SW 1271 (cell line): ENCODE data around the gene OR51A4.
"Not testable (repeated sequence)": the region's sequence is repeated elsewhere in the genome, so short reads cannot be mapped to it uniquely, and the experiment has no call there.

Experiments used
- DNase-seq, 2 experiments: peaks; one replicate each; lab custom pipeline; 2025; lab: John Stamatoyannopoulos, UW

OR51A4 gene

GRCh38 chr11:4947505-4947904, at the start of gene OR51A4:
Gene OR51A4 (minus strand): TSS chr11:4947605. CDS start chr11:4947100, 505 bp downstream.
- DNase-seq = no peak

GRCh38 chr11:4994551-4994950, 47.1 kb upstream of the OR51A4 start, which contains the start of gene OR51L1:
Gene OR51L1 (plus strand): TSS chr11:4994851. CDS start chr11:4998983, 4,132 bp downstream.
- no peak for DNase-seq

GRCh38 chr11:4991060-4991459, 43.7 kb upstream of the OR51A4 start:
- no peak for DNase-seq

- DNase-seq = no peak
These were observed 36.4 kb upstream of the OR51A4 start for GRCh38 chr11:4983841-4984240.

- DNase-seq = no peak
These were observed 35.3 kb upstream of the OR51A4 start for GRCh38 chr11:4982678-4983077.

GRCh38 chr11:4979036-4979435, 31.6 kb upstream of the OR51A4 start:
- no peak for DNase-seq

- DNase-seq = no peak
These were observed 28.0 kb upstream of the OR51A4 start for GRCh38 chr11:4975436-4975835.

GRCh38 chr11:4962816-4963215, 15.4 kb upstream of the OR51A4 start:
- DNase-seq = no peak

GRCh38 chr11:4960877-4961276, 13.5 kb upstream of the OR51A4 start:
- no peak for DNase-seq

- DNase-seq = no peak
These were observed 10.0 kb upstream of the OR51A4 start for GRCh38 chr11:4957396-4957795.

- not testable (repeated sequence) for DNase-seq
These were observed 8.2 kb upstream of the OR51A4 start, which contains the start of gene OR51A2 for GRCh38 chr11:4955613-4956012. Gene OR51A2 (minus strand): TSS chr11:4955713. CDS start chr11:4955713, 0 bp downstream.

- no peak for DNase-seq
These were observed 10.7 kb downstream of the OR51A4 start for GRCh38 chr11:4936745-4937144.

- no peak for DNase-seq
These were observed 14.7 kb downstream of the OR51A4 start for GRCh38 chr11:4932751-4933150.

- no peak for DNase-seq
These were observed 20.8 kb downstream of the OR51A4 start for GRCh38 chr11:4926608-4927007.

- DNase-seq = no peak
These were observed 23.2 kb downstream of the OR51A4 start, which contains the start of gene OR51G1 for GRCh38 chr11:4924239-4924638. Gene OR51G1 (minus strand): TSS chr11:4924339. CDS start chr11:4924339, 0 bp downstream.

GRCh38 chr11:4922304-4922703, 25.1 kb downstream of the OR51A4 start:
- DNase-seq = no peak

- no peak for DNase-seq
These were observed 25.6 kb downstream of the OR51A4 start for GRCh38 chr11:4921796-4922195.

- DNase-seq = no peak
These were observed 28.2 kb downstream of the OR51A4 start, which contains the start of gene OR51G2 for GRCh38 chr11:4919250-4919649. Gene OR51G2 (minus strand): TSS chr11:4919350. CDS start chr11:4915663, 3,687 bp downstream.

GRCh38 chr11:4916581-4916980, 30.8 kb downstream of the OR51A4 start:
- no peak for DNase-seq

- no peak for DNase-seq
These were observed 43.9 kb downstream of the OR51A4 start, which contains the start of gene OR51A7 for GRCh38 chr11:4903484-4903883. Gene OR51A7 (plus strand): TSS chr11:4903783. CDS start chr11:4907370, 3,587 bp downstream.
